NK-92 treated with Interleukin-12 subunit alpha and Interleukin-12 subunit beta, amount 100 ng/mL, for 24 hours (cell line): ENCODE data around the gene MST1R.

Experiments used
- DNase-seq: peaks from one replicate; lab custom pipeline; 2025; lab: John Stamatoyannopoulos, UW

The MST1R gene

GRCh38 chr3:49877716-49878115 is 26.0 kb downstream of the MST1R start:
- no peak for DNase-seq

DNA sequence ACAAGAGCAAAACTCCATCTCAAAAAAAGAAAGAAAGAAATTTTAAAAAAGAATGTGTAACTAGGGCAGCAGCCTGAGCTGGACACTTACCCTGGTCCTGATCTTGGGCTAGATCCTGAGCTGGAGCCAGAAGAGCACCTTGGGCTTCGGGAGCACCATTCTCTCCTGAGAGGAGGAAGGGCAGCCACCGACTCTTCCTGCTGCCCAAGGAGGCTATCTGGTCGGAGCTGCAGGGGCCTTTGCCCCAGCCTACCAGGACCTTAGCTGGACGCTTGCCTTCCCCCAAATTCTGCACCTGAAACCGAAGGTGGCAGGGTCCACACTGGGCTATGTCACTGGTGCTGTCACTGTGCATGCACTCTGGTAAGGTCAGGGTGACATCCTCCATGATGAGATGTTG is 27.1 kb downstream of the MST1R start:
- DNase-seq, result no peak

DNA sequence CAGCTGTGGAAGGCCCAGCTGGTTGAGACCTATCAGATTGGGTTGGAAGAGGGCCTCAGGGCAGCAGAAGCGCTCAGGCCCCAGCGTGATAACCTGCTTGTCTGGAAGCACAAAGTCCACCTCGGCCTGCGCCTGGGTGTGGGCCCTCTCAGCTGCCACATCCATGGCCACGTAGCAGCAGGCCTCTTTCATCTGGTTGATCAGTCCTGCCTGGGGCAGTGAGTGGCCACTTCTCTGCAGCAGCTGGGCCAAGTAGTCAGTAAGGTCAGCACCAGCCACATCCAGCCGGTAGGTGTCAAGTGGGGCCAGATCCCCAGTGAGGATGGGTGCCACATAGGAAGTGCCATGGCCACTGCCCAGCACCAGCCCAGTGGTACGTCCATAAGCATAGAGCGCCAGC is 30.1 kb downstream of the MST1R start:
- no peak for DNase-seq

- peak; percentile 6 for DNase-seq
These were observed 30.8 kb downstream of the MST1R start for GRCh38 chr3:49872801-49873281.

GRCh38 chr3:49871531-49872153 is 32.0 kb downstream of the MST1R start:
- DNase-seq, result no peak

GRCh38 chr3:49869525-49870126 is 34.0 kb downstream of the MST1R start, which contains the start of gene CAMKV:
CAMKV (minus strand) TSS chr3:49869906; CDS start chr3:49862388, 7,518 bp downstream.
- DNase-seq, result no peak

DNA sequence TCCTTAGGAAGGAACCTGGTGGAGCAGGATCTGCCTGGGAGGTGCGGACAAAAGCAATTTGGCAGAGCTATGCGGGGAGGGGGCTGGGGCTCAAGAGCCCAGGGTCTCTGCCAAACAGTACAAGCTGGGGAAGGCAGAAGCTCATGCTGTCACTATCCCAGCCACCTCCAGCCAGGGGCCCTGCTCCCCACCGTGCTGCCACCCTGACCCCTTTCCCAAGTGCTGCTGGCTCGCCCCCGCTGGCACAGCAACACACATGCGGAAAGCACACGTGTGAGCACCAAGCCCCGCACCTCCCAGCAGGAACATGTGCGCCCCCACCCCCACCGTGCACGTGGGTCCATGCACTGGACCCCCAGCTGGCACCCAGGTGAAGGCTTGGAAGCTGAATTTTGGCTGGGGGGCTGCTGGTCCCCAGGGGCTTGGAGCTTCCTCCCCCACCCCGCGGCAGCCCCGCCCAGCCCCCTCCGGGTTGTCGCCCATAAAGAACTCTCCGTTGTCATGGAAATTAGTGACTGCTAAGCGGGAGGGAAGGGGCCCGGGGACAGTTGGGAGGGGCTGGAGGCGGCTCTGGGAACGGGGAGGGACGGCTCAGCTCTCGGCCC is 34.7 kb downstream of the MST1R start:
- DNase-seq, result no peak

DNA sequence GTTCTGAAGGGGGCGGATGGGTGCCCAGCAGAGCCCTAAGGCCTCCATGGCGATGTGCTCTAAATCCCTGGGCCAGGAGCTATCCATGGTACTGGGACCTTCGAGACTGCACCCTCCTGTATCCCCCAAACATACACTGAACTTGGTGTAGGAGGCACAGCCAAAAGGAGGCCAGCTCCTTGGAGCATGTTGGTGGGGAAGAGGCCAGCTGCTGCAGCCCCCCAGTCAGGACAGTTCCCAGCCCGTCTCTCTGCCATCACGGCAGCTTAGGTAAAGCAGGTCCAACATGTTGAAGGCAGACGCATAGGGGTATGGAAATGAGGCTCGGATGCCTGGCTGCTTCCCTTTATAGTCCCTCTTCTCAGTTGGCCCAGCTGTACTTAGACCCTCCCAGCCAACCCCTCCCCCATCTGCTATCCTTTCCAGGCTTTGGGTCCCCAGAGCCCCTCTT is 35.8 kb downstream of the MST1R start:
- DNase-seq, result no peak

DNA sequence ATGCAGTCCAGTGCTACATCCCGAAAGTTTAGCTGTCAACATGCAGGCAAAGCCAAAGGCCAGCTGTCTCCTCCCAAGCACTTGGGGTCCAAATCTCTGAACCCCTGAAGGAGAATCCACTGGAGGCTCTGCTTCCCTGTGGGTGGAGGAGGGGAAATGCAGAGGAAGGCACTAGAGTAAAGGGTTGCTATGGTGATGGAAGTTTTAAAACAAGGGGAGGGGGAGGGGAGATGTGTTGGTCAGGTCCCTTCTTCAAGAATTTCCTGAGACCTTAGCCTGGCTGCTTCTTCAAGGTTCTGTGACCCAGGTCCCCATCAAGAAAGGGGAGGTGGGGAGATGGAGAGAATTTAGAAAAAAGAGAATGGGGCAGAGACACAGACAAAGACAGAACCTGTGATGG is 36.3 kb downstream of the MST1R start:
- no peak for DNase-seq

GRCh38 chr3:49865198-49865784 is 38.4 kb downstream of the MST1R start:
- DNase-seq, result no peak

- DNase-seq, result no peak
These were observed 39.2 kb downstream of the MST1R start for GRCh38 chr3:49864505-49864904.

DNA sequence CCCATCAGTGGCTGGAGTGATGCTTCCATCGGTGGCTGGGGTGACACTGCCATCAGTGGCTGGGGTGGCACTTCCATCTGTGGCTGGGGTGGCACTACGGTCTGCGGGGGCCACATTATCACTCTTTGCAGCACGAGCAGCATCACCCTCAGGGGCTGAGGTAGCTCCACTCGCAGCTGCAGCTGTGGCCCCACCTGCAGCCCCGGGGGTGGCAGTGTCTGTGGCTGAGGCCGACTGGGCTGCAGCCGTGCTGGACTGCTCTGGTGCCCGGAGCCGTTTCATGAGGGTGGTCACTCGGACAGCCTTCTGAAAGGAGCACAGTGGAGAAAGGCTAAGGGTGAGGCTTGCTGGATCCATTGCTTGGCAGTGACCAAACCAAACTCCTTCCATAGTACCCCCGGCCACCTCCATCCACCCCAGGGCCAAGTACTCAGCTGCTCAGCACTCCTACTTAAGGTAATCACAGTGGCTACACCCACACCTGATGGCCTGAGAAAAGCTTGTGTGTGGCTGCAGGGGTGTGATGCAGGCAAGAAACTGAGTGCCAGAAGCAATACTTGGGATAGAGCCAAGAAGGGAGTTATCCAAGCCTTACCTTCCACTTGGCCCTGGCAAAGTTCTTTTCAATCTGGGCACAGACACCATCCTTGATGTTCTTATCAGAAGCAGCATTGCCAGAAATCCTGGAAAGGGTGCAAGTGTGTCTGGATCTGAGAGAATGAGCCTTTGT is 43.9 kb downstream of the MST1R start:
- DNase-seq, result no peak

DNA sequence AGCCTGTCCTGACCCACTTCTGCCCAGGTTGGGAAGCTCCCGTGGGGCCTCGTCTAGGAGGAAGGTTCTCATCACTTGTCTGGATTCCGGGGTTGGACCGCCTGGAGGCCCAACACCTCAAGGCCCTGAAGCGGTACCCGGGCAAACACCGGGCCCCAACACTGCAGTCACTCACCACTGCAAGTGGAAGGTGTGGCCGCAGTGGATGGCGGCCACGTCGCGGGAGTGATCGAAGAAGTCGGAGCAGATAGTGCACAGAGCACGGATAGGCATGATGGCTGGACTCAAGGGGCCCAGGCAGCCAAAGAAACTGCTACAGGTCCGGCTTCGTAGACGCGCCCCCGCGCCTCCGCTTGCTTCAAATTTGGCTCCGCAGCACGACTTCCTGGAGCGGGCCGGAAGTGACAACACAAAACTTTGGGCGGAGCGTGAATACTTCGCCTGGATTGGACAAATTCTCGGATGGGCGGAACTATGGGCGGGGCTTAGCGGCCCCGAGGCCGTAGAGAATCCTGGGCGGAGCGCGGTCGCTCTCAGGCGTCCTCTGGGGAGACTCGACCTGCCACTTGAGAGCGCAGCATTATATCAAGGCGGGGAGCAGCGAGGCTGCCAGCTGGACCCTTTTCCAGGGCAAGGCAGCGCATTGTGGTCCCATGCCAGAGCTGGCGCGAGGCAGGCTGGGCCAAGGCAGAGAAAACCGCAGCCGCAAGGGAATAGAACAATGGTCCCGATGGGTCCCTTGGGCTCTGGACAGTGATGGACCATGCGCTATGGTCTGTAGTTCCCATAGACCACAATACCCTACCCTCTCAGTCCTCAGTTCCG is 47.3 kb downstream of the MST1R start, which contains the start of gene TRAIP:
TSS of gene TRAIP (minus strand) at position 384 of the 825 bp plus-strand sequence. CDS start at position 273, 111 bp downstream.
- peak; percentile 72 for DNase-seq

GRCh38 chr3:49855662-49856061 is 48.0 kb downstream of the MST1R start:
- DNase-seq, result no peak

- DNase-seq, result no peak
These were observed 58.0 kb downstream of the MST1R start for GRCh38 chr3:49845694-49846093.

DNA sequence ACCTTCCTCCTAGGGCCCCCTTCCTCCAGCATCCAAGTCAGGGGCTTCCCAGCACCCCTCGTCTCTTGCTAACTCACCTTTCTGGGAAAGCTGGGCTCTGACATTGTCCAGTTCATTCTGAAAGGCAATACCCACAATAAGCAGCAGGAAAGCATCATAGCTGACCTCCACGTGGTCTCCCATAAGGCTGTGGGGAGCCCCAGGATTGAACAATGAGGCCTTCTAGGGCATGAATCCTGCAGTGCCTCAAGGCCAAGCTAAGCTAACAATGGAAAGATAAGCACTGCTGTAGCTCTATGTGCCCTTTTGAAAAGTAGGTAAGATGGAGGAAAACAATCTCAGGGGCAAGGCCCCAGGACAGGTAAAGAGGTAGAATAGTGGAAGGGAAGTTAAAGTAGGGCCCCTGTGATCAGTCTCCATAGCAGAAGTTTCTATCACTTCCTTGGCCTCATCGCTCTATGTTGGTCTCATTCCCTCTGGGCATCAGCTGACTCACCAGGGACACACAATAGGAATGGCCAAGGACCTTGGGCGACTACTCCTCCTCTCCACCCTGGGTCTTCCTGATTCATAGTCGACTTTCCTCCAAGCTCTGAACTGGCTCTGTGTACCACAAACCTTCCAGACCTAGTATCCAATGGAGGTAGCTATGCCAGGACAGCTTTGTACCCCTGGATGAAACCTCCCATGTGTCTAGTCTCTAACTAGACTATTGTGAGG is 59.0 kb downstream of the MST1R start:
- DNase-seq, result no peak

GRCh38 chr3:49842843-49843517 is 60.7 kb downstream of the MST1R start:
- no peak for DNase-seq

DNA sequence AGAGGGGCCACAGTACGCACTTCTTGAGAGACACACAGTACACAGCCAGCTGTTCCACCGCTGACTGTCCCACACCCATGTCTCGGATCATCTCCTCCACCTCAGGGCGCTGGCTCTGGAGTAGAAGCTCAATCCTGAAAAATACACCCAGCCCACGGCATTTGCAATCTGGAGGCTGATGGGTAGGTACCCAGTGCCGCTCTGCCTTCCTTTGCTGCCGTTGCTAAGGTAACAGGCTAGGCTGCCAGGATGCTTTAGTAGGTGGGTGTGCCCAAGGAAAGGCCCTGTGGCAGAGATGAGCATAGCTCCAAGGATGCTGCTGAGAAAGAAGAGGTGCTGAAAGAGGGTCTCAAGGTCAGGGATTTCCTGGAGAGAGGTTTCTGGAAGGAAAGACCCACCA is 61.9 kb downstream of the MST1R start:
- DNase-seq, result no peak

DNA sequence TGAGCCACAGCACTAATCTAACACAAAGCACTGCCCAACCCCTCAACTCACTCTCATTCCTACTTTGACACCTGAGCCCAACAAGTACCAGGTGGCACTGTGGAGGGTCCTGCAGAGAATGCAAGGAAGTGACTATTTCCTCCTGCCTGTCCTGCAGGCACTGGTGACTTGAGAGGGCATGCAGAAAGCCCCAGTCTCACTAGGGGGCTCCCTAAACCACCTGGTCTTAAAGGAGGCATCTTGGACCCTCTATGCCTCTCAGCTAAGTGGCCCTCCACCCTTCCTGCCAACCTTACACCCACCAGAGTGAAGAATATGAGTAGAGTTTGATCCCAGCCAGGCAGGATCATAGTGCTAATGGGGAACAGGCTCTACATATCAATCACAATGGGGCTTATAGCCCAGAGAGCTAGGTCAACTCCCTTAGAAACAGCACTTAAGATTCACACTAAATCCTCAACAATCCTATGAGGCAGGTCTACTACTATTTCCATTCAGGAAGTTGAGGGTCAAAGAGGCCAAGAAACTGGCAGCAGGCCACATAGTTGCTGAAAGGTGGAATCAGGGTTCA is 62.5 kb downstream of the MST1R start:
- no peak for DNase-seq

DNA sequence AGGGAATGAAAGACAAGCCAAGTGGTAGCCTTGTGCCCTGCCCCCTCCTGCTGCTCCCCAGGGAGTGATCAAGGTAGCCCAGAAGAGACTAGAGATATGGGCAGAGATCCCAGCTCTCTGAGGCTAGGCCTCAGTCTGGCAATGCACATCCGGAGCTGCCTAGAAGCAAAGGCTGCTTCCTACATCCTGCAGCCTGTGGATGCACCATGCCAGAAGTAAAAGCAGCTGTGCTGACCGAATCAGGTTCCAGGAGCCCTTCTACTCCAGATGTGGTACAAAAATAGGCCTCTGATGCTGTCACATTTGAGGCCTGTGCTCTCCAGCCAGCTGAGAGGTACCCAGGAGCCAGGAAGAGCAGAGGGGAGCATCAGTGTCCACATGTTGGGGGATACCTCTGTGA is 63.3 kb downstream of the MST1R start:
- no peak for DNase-seq
